Measurements from ENCODE around the gene KDM3B. TPM values are rescaled to one million over a fixed set of nuclear protein-coding genes. Genes with fewer than 3 reads are reported as not detected.

The KDM3B gene
- polyA plus RNA-seq, 2 of the 4 experiments (the other 2 are of a cell fraction), result 38.1 to 52.5 TPM

GRCh38 chr5:138467711-138468132 lies 115.2 kb downstream of the KDM3B start:
- peaks cover 12% of the 10 kb centered on the region for H3K4me1 ChIP-seq
- ATAC-seq, result no peak
- WGBS (ENCODE audit: missing lambda C conversion rate), result 95% methylated on average over 14 of the region's 14 CpGs
- POLR2A ChIA-PET, result no interaction called here
- no peaks in the 10 kb centered on the region for H3K9me3 ChIP-seq
- H3K4me2 ChIP-seq, result no peak overlapping the region
- no peak overlapping the region for H3K27ac ChIP-seq
- no peak for FAIRE-seq
- TF ChIP-seq, protein P1, sequence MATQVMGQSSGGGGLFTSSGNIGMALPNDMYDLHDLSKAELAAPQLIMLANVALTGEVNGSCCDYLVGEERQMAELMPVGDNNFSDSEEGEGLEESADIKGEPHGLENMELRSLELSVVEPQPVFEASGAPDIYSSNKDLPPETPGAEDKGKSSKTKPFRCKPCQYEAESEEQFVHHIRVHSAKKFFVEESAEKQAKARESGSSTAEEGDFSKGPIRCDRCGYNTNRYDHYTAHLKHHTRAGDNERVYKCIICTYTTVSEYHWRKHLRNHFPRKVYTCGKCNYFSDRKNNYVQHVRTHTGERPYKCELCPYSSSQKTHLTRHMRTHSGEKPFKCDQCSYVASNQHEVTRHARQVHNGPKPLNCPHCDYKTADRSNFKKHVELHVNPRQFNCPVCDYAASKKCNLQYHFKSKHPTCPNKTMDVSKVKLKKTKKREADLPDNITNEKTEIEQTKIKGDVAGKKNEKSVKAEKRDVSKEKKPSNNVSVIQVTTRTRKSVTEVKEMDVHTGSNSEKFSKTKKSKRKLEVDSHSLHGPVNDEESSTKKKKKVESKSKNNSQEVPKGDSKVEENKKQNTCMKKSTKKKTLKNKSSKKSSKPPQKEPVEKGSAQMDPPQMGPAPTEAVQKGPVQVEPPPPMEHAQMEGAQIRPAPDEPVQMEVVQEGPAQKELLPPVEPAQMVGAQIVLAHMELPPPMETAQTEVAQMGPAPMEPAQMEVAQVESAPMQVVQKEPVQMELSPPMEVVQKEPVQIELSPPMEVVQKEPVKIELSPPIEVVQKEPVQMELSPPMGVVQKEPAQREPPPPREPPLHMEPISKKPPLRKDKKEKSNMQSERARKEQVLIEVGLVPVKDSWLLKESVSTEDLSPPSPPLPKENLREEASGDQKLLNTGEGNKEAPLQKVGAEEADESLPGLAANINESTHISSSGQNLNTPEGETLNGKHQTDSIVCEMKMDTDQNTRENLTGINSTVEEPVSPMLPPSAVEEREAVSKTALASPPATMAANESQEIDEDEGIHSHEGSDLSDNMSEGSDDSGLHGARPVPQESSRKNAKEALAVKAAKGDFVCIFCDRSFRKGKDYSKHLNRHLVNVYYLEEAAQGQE (IDR thresholded peaks at IDR 0.05), result peak; percentile 29; the same call in 1 of the 2 replicates
- TF ChIP-seq, protein P2, sequence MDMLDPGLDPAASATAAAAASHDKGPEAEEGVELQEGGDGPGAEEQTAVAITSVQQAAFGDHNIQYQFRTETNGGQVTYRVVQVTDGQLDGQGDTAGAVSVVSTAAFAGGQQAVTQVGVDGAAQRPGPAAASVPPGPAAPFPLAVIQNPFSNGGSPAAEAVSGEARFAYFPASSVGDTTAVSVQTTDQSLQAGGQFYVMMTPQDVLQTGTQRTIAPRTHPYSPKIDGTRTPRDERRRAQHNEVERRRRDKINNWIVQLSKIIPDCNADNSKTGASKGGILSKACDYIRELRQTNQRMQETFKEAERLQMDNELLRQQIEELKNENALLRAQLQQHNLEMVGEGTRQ (IDR thresholded peaks at IDR 0.05), result no peak
- no peak overlapping the region for H3K4me3 ChIP-seq
- CTCF ChIA-PET, result interaction anchor here (9.3 to 14.7 kb wide), 2 partner anchors 17 to 32 kb away, joined by 125 to 199 read pairs; no protein-coding TSS in a partner anchor
- DNase-seq (ENCODE audit: low read depth in 1 of 2, low spot score in 1 of 2), result no peak

DNA sequence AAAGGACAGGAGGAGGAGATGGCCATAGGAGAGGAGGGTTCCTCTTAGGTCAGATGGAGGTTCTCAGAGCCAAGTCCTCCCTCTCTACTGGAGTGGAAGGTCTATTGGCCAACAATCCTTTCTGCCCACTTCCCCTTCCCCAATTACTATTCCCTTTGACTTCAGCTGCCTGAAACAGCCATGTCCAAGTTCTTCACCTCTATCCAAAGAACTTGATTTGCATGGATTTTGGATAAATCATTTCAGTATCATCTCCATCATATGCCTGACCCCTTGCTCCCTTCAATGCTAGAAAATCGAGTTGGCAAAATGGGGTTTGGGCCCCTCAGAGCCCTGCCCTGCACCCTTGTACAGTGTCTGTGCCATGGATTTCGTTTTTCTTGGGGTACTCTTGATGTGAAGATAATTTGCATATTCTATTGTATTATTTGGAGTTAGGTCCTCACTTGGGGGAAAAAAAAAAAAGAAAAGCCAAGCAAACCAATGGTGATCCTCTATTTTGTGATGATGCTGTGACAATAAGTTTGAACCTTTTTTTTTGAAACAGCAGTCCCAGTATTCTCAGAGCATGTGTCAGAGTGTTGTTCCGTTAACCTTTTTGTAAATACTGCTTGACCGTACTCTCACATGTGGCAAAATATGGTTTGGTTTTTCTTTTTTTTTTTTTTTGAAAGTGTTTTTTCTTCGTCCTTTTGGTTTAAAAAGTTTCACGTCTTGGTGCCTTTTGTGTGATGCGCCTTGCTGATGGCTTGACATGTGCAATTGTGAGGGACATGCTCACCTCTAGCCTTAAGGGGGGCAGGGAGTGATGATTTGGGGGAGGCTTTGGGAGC lies 115.9 kb downstream of the KDM3B start:
- no peak overlapping the region for H3K27ac ChIP-seq
- H3K4me3 ChIP-seq, result no peak overlapping the region
- FAIRE-seq, result no peak
- H3K4me1 ChIP-seq, result peaks cover 9% of the 10 kb centered on the region
- H3K9me3 ChIP-seq, result no peaks in the 10 kb centered on the region
- peak in 1 of 2 experiments; percentile 59 for DNase-seq (ENCODE audit: low read depth in 1 of 2, low spot score in 1 of 2)
- no peak for ATAC-seq
- POLR2A ChIA-PET, result no interaction called here
- TF ChIP-seq ZSCAN20 (CRISPR knock-in tag; IDR thresholded peaks at IDR 0.05), result peak; percentile 22; the same call in 1 of the 2 replicates
- TF ChIP-seq, protein P3, sequence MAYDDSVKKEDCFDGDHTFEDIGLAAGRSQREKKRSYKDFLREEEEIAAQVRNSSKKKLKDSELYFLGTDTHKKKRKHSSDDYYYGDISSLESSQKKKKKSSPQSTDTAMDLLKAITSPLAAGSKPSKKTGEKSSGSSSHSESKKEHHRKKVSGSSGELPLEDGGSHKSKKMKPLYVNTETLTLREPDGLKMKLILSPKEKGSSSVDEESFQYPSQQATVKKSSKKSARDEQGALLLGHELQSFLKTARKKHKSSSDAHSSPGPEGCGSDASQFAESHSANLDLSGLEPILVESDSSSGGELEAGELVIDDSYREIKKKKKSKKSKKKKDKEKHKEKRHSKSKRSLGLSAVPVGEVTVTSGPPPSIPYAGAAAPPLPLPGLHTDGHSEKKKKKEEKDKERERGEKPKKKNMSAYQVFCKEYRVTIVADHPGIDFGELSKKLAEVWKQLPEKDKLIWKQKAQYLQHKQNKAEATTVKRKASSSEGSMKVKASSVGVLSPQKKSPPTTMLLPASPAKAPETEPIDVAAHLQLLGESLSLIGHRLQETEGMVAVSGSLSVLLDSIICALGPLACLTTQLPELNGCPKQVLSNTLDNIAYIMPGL (CRISPR knock-in tag; IDR thresholded peaks at IDR 0.05; ENCODE audit: borderline replicate concordance), result no peak
- no peak for TF ChIP-seq ELK1 (IDR thresholded peaks at IDR 0.05; ENCODE audit: low read depth, low read length)
- peak; percentile 99 for TF ChIP-seq POLR2AphosphoS2 (conservative IDR thresholded peaks at IDR 0.05; ENCODE audit: low read length)
- TF ChIP-seq HOXA7 (CRISPR knock-in tag; IDR thresholded peaks at IDR 0.05), result peak; percentile 96; the same call in 1 of the 2 replicates
- no peak for TF ChIP-seq MAX (IDR thresholded peaks at IDR 0.05)
- TF ChIP-seq HEYL (CRISPR knock-in tag; IDR thresholded peaks at IDR 0.05), result no peak
- no peak for TF ChIP-seq SMC3 (IDR thresholded peaks at IDR 0.05)
- TF ChIP-seq RAD21 (conservative IDR thresholded peaks at IDR 0.05 in 1 of 2, IDR thresholded peaks at IDR 0.05 in 1 of 2), result no peak
- peak; percentile 88 for TF ChIP-seq TP53 (CRISPR knock-in tag; IDR thresholded peaks at IDR 0.05)
- peak; percentile 2; the same call in 1 of the 2 replicates for TF ChIP-seq FOSB (CRISPR knock-in tag; IDR thresholded peaks at IDR 0.05)
- no peak for TF ChIP-seq ESRRA (IDR thresholded peaks at IDR 0.05; ENCODE audit: borderline replicate concordance, low read length)
- TF ChIP-seq, protein P4, sequence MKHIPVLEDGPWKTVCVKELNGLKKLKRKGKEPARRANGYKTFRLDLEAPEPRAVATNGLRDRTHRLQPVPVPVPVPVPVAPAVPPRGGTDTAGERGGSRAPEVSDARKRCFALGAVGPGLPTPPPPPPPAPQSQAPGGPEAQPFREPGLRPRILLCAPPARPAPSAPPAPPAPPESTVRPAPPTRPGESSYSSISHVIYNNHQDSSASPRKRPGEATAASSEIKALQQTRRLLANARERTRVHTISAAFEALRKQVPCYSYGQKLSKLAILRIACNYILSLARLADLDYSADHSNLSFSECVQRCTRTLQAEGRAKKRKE (CRISPR knock-in tag; IDR thresholded peaks at IDR 0.05; ENCODE audit: low read depth), result 0 out of 2 replicates have a peak, but pooled peaks have one; percentile 15
- TF ChIP-seq, protein P2 (IDR thresholded peaks at IDR 0.05), result peak; percentile 2; the same call in 1 of the 2 replicates
- TF ChIP-seq TFCP2L1 (CRISPR knock-in tag; IDR thresholded peaks at IDR 0.05), result peak; percentile 93
- no peak overlapping the region for H3K4me2 ChIP-seq
- CTCF ChIA-PET, result interaction anchor here (2.8 to 14.7 kb wide), 3 partner anchors 18 to 35 kb away, joined by 13 to 199 read pairs (median 125); no protein-coding TSS in a partner anchor
- WGBS (ENCODE audit: missing lambda C conversion rate), result 67% methylated on average over 7 of the region's 7 CpGs
